Measurements from ENCODE around the gene PABPC1L. TPM values are rescaled to one million over a fixed set of nuclear protein-coding genes. Genes with fewer than 3 reads are reported as not detected.

The PABPC1L gene
- total and polyA plus RNA-seq, 2 of the 13 experiments (the other 11 are each of a cell fraction or from before 2014, with no cell fraction given), result 30.8 to 252 TPM

GRCh38 chr20:44896583-44896982, 13.3 kb upstream of the PABPC1L start (continued):
- TF ChIP-seq ZBTB44 (CRISPR knock-in tag; IDR thresholded peaks at IDR 0.05) (no peak), HMGA1 (CRISPR knock-in tag; conservative IDR thresholded peaks at IDR 0.05) (no peak), SMARCC2 (IDR thresholded peaks at IDR 0.05) (no peak), ATF3 (CRISPR knock-in tag; IDR thresholded peaks at IDR 0.05) (no peak), ZNF44 (CRISPR knock-in tag; IDR thresholded peaks at IDR 0.05) (no peak), HNF4A (CRISPR knock-in tag; IDR thresholded peaks at IDR 0.05) (peak; percentile 55), MTA3 (CRISPR knock-in tag; IDR thresholded peaks at IDR 0.05) (no peak), ZNF143 (CRISPR knock-in tag; IDR thresholded peaks at IDR 0.05) (no peak), SP1 (IDR thresholded peaks at IDR 0.05) (no peak), SP1 (CRISPR knock-in tag; IDR thresholded peaks at IDR 0.05) (no peak), ZSCAN30 (CRISPR knock-in tag; IDR thresholded peaks at IDR 0.05) (no peak), ZNF841 (CRISPR knock-in tag; IDR thresholded peaks at IDR 0.05; ENCODE audit: borderline replicate concordance) (no peak), SYNCRIP (IDR thresholded peaks at IDR 0.05; ENCODE audit: insufficient read depth, low read depth, low read length) (no peak), TIGD3 (CRISPR knock-in tag; IDR thresholded peaks at IDR 0.05; ENCODE audit: borderline replicate concordance) (no peak), ZSCAN29 (CRISPR knock-in tag; conservative IDR thresholded peaks at IDR 0.05) (no peak), CREBL2 (CRISPR knock-in tag; IDR thresholded peaks at IDR 0.05; ENCODE audit: borderline replicate concordance) (no peak), ZNF362 (CRISPR knock-in tag; IDR thresholded peaks at IDR 0.05; ENCODE audit: borderline replicate concordance) (no peak), RXRB (CRISPR knock-in tag; IDR thresholded peaks at IDR 0.05; ENCODE audit: borderline replicate concordance) (peak; percentile 95), ZNF264 (CRISPR knock-in tag; IDR thresholded peaks at IDR 0.05) (peak; percentile 33; the same call in 1 of the 2 replicates), HMGXB4 (CRISPR knock-in tag; IDR thresholded peaks at IDR 0.05; ENCODE audit: borderline replicate concordance in 1 of 2, low read depth in 1 of 2) (no peak), AGO1 (IDR thresholded peaks at IDR 0.05; ENCODE audit: low read depth, low read length, poor library complexity, severe bottlenecking) (no peak), CHD2 (IDR thresholded peaks at IDR 0.05; ENCODE audit: low read depth, low read length) (no peak)

All from HepG2 (cell line).